ENCODE data around the gene VRK1. TPM values are rescaled to one million over a fixed set of nuclear protein-coding genes. Genes with fewer than 3 reads are reported as not detected.

VRK1 gene
- total RNA-seq, 1 donor from 2014 or later, result 14.2 TPM

GRCh38 chr14:96911499-96912149, 114.4 kb downstream of the VRK1 start:
- no peak for DNase-seq (ENCODE audit: extremely low read depth, low read depth, low spot score)

- no peak for DNase-seq (ENCODE audit: extremely low read depth, low read depth, low spot score)
These were observed 117.5 kb downstream of the VRK1 start for GRCh38 chr14:96914571-96915128.

GRCh38 chr14:96915478-96915877, 118.3 kb downstream of the VRK1 start:
- no peak for DNase-seq (ENCODE audit: extremely low read depth, low read depth, low spot score)

GRCh38 chr14:96916751-96917150, 119.6 kb downstream of the VRK1 start:
- DNase-seq (ENCODE audit: extremely low read depth, low read depth, low spot score), result no peak

DNA sequence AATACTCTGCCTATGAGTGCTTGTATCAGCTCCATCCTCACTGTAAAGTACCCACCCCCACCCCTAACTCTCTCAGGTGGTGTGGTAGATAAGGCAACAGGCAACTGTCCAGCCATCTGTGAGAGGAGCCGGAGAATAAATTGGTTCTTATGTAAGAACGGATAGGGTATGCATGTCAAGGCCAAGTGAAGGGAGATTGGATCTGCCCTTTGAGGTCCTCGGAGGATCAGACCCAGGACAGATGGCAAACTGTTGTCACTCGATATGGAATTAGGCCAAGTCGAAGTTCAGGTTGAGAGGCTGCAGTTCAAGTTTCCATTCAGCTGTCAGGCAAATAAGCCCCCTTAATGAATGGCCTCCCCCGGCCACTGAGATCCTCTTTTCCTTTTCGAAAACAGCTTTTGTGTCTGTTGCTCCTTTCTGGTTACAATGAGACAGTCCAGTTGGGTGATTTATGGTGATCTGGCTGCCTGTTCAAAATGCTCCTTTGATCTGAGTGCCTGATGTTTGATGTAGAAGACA, 120.3 kb downstream of the VRK1 start:
- DNase-seq (ENCODE audit: extremely low read depth, low read depth, low spot score), result no peak

GRCh38 chr14:96920023-96920422, 122.8 kb downstream of the VRK1 start:
- no peak for DNase-seq (ENCODE audit: extremely low read depth, low read depth, low spot score)

GRCh38 chr14:96920820-96921219, 123.6 kb downstream of the VRK1 start:
- no peak for DNase-seq (ENCODE audit: extremely low read depth, low read depth, low spot score)

GRCh38 chr14:96922986-96923385, 125.8 kb downstream of the VRK1 start:
- no peak for DNase-seq (ENCODE audit: extremely low read depth, low read depth, low spot score)

GRCh38 chr14:96925422-96925821, 128.2 kb downstream of the VRK1 start:
- no peak for DNase-seq (ENCODE audit: extremely low read depth, low read depth, low spot score)

DNA sequence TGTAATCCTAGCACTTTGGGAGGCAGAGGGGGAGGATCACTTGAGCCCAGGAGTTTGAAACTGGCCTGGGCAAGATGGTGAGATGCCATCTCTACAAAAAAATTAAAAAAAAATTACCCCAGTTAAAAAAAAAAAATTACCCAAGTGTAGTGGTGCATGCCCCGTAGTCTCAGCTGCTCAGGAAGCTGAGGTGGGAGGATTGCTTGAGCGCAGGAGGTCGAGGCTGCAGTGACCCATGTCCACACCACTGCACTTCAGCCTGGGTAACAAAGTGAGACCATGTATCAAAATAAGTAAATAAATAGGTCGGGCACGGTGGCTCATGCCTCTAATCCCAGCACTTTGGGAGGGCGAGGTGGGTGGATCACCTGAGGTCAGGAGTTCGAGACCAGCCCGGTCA, 128.8 kb downstream of the VRK1 start:
- no peak for DNase-seq (ENCODE audit: extremely low read depth, low read depth, low spot score)

- no peak for DNase-seq (ENCODE audit: extremely low read depth, low read depth, low spot score)
These were observed 131.7 kb downstream of the VRK1 start for GRCh38 chr14:96928779-96929380.

GRCh38 chr14:96929950-96930349, 132.8 kb downstream of the VRK1 start:
- DNase-seq (ENCODE audit: extremely low read depth, low read depth, low spot score), result no peak

DNA sequence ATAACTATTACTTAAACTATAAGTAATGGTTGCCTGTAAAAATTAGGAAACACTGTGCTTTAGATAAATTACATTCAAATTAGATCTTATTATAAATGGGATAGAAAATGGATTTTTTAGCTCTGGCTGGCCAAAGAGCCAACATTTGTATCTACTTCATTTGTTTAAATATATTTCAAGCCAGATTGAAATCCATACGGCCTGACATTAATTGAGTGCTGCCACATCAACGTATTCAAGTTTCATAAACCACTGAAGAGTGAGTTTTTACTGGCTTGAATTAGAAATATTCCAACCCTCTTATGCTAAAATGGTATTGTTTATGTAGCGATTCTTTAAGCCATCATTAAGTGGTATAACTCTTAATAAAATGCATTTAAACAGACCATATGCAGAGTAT, 133.3 kb downstream of the VRK1 start:
- no peak for DNase-seq (ENCODE audit: extremely low read depth, low read depth, low spot score)
